ENCODE data around the gene CD22.

Gene CD22

GRCh38 chr19:35314031-35314430 is 15.0 kb upstream of the CD22 start:
- no peak for DNase-seq (ENCODE audit: low spot score)

- no peak for DNase-seq (ENCODE audit: low spot score)
These were observed 14.0 kb upstream of the CD22 start for GRCh38 chr19:35314858-35315470.

GRCh38 chr19:35315883-35316282 is 13.1 kb upstream of the CD22 start:
- no peak for DNase-seq (ENCODE audit: low spot score)

- DNase-seq (ENCODE audit: low spot score): no peak
These were observed 12.4 kb upstream of the CD22 start for GRCh38 chr19:35316560-35316959.

DNA sequence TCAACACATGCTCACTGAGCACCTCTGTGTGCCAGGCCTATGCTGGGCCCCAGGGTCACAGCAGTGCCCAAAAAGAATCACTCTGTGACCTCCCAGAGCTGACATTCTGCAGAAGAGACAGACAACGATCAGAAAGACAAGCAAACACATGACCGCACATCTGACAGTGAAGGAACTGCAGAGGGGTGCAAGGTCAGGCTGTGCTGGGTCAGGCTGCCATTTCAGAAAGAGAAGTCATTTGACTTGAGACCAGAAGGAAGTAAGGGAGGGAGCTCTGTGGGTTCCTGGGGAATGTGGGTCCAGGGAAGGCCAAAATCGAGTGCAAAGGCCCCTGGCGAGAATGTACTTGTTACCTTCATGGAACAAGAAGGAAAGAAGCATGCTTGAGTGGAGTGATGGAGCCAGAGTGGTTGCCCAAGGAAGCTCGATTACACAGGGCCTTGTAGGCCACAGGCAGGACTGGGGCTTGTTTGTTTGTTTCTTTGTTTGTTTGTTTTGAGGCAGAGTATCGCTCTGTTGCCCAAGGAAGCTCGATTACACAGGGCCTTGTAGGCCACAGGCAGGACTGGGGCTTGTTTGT is 11.4 kb upstream of the CD22 start:
- no peak for DNase-seq (ENCODE audit: low spot score)

GRCh38 chr19:35318679-35319448 is 10.1 kb upstream of the CD22 start:
- peak; percentile 98 for DNase-seq (ENCODE audit: low spot score)

DNA sequence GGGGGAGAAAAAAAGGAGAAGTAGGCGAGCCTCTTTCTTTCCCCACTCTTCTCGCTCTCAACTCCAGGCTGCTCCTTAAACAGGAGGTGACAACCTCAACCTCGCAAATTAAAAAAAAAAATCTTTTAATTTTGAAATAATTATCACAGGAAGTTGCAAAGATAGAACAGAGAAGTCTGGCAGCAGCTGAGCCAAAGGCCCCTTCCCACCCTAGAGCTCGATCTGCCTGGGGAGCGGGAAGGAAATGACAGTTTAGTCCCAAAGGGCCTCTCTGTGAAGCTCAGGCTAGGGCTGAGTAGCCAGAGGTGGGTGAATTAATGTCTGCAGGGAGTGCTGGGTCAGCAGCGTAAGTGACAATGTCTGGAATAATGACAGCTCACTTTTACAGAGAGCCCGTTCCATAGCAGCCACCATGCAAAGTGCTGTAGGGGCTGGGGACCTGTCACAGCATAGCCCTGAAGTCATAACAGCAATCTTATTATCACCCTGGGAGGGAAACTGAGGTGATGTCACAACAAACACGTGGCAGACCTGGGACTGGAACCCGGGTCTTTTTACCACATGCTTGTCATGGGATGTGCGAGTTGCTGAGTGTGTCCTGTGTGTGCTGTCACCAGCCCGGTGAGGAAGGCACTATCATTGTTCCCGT is 8.8 kb upstream of the CD22 start:
- no peak for DNase-seq (ENCODE audit: low spot score)

DNA sequence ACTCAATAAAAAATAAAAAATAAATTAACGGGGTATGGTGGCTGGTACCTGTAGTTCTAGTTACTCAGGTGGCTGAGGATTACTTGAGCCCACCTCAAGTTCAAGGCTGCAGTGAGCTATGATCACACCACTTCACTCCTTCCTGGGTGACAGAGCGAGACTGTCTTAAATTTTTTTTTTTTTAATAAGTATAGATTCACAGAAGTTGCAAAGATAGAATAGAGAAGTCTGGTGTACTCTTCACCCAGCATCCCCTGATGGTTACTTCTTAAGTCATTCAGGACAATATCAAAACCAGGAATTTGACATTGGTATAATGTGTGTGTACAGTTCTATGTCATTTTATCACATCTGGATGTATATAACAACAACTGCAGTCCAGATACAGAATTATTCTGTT is 7.7 kb upstream of the CD22 start:
- no peak for DNase-seq (ENCODE audit: low spot score)

- DNase-seq (ENCODE audit: low spot score): no peak
These were observed 7.0 kb upstream of the CD22 start for GRCh38 chr19:35322014-35322413.

DNA sequence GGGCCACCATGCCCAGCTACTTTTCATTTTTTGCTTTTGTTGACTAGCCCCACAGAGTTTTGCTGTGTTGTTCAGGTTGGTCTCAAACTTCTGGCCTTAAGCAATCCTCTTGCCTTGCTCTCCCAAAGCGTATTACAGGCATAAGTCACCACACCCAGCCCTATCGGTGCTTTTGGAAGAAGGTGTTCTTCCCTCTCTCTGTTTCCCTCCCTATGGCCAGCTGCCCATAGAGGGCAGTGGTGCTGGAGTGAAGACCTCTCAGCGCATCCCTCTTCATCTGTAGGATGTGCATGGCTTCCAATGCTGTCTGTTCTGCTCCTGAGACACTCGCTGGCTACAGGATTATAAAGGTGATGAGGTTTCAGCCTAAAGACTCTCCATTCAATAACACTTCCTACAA is 1.3 kb upstream of the CD22 start:
- no peak for DNase-seq (ENCODE audit: low spot score)

DNA sequence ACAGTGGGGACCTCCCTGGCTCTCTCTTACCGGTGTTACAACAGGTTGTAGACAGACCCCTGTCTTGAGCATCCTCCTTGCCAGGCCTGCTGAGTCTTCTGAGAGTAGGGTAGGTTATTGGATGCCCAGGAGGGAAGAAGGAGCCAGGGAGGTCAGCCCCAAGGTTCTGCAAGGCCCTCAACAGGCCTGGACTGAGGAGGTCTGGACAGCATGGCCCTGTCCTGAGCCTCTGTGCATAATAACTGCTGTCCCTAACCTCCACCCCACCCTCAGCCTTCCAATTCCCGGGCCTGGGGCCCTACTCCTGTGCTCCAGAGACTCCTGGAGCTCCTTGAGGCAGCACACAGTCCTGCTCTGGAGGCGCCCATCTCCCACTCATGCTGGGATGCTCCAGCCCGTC is 336 bp downstream of the CD22 start:
- no peak for DNase-seq (ENCODE audit: low spot score)

GRCh38 chr19:35330475-35330874 is 1.5 kb downstream of the CD22 start:
- DNase-seq (ENCODE audit: low spot score): no peak

DNA sequence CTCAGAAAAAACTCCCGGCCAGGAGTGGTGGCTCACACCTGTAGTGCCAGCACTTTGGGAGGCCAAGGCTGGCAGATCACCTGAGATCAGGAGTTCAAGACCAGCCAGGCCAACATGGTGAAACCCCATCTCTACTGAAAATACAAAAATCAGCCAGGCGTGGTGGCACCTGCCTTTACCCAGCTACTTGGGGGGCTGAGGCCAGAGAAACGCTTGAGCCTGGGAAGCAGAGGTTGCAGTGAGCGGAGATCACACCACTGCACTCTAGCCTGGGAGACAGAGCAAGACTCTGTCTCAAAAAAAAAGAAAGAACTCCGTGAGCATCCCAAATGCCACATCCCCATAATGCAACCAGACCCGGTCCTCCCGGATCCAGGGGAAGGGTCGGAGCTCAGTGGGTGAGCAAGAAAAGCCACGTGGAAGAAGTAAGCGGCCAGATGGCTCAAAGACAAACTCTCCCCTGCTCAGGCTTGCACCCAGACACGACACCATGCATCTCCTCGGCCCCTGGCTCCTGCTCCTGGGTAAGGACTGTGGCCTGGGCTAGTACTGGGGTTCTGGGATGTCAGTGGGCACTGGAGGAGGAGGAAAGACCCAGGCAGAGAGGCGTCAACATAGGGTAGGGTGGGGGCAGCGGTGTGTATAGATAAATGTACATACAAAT is 2.7 kb downstream of the CD22 start:
- DNase-seq (ENCODE audit: low spot score): no peak

- DNase-seq (ENCODE audit: low spot score): no peak
These were observed 3.8 kb downstream of the CD22 start for GRCh38 chr19:35332817-35333216.

DNA sequence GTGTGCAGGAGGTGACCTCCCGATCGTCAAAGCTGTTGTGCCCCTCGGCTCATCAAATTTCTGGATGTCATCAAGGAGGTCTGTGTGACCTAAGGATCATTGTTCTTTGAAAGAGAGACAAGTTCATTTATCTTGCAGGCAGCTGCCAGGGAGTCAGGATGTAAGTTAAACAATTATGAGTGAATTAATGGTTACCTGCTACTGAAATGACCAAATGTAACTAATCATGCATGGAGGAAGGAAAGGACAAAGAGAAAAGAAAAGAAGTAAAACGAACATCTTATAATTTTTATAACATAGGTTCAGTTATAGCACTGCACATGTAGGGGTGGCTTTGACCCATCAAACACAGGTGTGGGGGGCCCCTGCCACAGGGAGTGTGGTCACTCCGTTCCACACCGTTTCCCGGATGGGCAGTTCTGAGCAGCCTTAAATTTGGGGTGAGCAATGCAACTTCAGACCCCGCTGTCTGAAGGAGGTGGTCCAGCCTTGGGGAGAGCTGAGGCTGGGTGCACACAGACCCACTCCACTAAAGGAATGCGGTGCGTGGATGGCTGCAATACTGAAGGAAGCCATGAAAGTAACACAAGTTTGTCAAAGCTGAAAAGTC is 5.3 kb downstream of the CD22 start:
- DNase-seq (ENCODE audit: low spot score): no peak

DNA sequence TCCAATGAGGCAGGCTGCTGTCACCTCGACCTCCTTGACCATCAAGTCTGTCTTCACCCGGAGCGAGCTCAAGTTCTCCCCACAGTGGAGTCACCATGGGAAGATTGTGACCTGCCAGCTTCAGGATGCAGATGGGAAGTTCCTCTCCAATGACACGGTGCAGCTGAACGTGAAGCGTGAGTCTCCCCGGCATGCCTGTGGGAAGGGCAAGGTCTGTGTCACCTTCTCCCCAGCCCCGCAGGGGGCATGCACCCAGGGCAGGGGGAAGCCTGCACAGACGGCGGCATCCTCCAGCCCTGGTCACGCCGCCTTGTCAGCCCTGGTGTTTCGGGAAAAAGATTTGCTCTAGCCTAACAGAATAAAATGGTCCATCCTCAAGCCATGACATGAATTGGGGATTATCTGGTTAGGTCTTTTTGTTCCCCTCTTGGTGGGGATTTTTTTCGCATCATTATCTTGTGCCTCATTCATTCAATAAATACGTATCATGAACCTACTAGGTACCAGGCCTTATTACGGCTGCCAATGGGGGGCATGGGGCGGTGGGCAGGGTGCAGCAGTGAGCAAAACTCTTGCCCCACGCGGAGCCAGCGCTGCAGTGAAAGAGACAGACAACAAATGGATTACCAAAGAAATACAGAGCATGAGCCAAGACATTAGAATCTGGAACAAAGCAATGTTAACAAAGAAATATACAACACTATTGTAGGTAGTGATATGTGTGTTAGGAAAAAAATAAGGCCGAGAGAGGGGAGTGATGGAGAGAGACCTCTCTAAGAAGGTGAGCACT is 7.4 kb downstream of the CD22 start:
- DNase-seq (ENCODE audit: low spot score): peak; percentile 22

- DNase-seq (ENCODE audit: low spot score): no peak
These were observed 8.4 kb downstream of the CD22 start for GRCh38 chr19:35337097-35337983.

DNA sequence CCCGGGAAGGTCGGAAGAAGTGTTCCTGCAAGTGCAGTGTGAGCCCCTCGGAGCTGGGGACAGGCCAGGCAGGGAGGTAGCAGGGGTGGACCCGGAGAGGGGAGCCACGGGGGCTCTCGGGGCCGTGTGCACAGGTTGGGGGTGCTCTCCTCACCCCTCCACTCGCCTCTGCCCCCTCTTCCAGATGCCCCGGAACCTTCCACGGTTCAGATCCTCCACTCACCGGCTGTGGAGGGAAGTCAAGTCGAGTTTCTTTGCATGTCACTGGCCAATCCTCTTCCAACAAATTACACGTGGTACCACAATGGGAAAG is 9.0 kb downstream of the CD22 start:
- no peak for DNase-seq (ENCODE audit: low spot score)

DNA sequence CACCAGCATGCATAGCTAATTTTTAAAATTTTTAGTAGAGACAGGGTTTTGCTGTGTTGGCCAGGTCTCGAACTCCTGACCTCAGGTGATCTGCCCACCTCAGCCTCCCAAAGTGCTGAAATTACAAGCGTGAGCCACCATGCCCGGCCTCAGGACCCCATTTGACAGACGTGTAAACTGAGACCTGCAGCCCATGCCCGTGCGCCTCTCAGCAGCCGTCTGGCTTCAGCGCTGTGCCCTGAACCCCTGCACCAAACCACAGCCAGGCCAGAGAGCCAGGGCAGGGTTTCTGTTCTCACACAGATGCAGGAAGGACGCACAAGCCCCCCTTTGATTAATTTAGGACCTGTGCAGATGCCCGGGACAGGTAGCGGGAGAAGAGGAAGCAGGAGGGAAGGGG is 11.4 kb downstream of the CD22 start:
- DNase-seq (ENCODE audit: low spot score): no peak

DNA sequence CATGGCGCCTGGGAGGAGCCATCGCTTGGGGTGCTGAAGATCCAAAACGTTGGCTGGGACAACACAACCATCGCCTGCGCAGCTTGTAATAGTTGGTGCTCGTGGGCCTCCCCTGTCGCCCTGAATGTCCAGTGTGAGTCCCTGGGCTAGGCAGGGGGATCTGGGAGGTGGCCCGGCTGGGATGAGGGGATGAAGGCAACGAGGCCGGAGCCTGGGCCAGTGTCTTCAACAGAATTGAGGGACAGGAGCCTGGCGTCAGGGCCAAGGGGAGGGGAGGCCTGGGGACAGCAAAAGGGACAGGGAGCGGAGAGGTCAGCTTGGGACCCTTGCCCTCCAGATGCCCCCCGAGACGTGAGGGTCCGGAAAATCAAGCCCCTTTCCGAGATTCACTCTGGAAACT is 12.0 kb downstream of the CD22 start:
- no peak for DNase-seq (ENCODE audit: low spot score)
